HAP-1 (cell line): ENCODE data around the gene C20orf144.
"Not testable (repeated sequence)": the region's sequence is repeated elsewhere in the genome, so short reads cannot be mapped to it uniquely, and the experiment has no call there.

Source experiments
- DNase-seq, 2 experiments: peaks; one replicate each; pipeline ENCODE4 v3.0.0-alpha.2; 2016 to 2020; ENCODE audit warnings: low spot score in 2 of 2
- H3K27me3 ChIP-seq: fragments of 250-450 bp; sonication (Bioruptor Pico); 2 replicates; pipeline ENCODE4 v1.5.1; 2020; ENCODE audit warnings: low read depth, mild to moderate bottlenecking, moderate library complexity
- H3K36me3 ChIP-seq: fragments of 250-450 bp; sonication (Bioruptor Pico); replicated peaks from 2 replicates; pipeline ENCODE4 v1.5.1; 2020; ENCODE audit warnings: mild to moderate bottlenecking
- H3K4me1 ChIP-seq: fragments of 250-450 bp; sonication (Bioruptor Pico); 2 replicates; pipeline ENCODE4 v1.5.1; 2020; ENCODE audit warnings: mild to moderate bottlenecking
- H3K4me3 ChIP-seq: fragments of 250-450 bp; sonication (Bioruptor Pico); 2 replicates; pipeline ENCODE4 v1.5.1; 2020; ENCODE audit warnings: mild to moderate bottlenecking, moderate library complexity
- H3K9me3 ChIP-seq: fragments of 250-450 bp; sonication (Bioruptor Pico); 2 replicates; pipeline ENCODE4 v1.5.1; 2020; ENCODE audit warnings: mild to moderate bottlenecking, moderate library complexity
- in situ Hi-C: fragments of 300-500 bp; cut with MboI; formaldehyde crosslinking; loops from 3 replicates; pipeline ENCODE4 v1.14.3; 2020; ENCODE audit warnings: low sequenced_read_pairs, inconsistent platforms, mixed read lengths

C20orf144 gene

DNA sequence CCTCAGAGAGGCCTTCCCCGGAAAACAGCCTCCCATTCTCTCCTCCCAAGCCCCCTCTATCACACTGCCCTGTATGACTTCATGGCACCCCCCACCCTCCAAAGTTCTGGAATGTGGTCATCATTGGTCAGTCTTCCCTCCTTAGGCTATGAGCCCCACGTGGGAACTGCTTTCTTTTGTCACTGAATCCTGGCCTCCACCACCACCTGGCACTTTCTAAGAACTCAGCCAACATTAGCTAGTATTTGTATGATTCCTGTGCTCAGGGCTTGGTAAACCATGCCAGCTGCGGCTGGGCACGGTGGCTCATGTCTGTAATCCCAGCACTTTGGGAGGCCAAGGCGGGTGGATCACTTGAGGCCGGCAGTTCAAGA lies 32.5 kb downstream of the C20orf144 start:
- Histone ChIP-seq H3K27me3 (no peaks in the 10 kb centered on the region), H3K4me3 (no peak overlapping the region), H3K36me3 (no peaks in the 10 kb centered on the region), H3K9me3 (peaks cover 4% of the 10 kb centered on the region; the same call in 1 of the 2 replicates), H3K4me1 (no peaks in the 10 kb centered on the region)
- DNase-seq: no peak
- in situ Hi-C loops: no loop called here

DNA sequence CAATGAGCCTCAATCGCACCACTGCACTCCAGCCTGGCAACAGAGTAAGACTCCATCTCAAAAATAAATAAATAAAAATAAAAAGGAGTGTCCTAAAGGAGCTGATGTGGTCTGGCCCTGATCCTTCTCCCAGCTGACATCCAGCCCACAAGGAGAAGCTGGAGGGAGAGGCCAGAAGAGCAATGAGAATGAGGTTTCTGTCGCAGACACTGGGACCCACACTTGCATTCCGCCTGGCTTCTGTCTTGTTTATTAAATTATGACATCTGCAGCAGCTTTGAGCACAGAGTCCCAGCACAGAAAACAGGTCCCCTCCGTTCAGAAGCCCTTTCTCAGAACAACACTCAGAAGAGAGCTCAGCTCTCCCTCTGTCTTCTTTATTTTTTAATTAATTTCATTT lies 34.3 kb downstream of the C20orf144 start:
- Histone ChIP-seq H3K36me3 (no peaks in the 10 kb centered on the region), H3K4me3 (no peak overlapping the region), H3K27me3 (no peaks in the 10 kb centered on the region), H3K9me3 (peaks cover 4% of the 10 kb centered on the region; the same call in 1 of the 2 replicates), H3K4me1 (no peaks in the 10 kb centered on the region)
- in situ Hi-C loops: no loop called here
- no peak for DNase-seq

DNA sequence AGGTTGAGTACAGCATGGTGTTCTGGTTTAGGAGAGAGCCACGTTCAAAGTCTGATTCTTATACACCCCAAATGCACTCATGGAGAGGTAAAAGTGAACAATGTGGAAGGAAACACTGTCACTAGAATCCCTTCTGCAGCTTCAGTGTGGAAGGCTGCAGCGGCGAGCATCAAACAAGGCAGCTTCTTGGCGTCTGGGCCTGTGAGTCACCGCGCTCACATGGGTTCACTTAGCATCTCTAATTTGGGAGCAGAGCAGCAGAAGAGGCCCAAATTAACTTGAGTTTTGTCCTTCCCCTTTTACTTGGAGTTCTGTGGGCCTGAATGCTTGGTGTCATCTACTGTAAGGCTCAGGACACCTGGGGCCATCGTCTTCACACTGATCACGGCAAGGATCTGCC lies 35.0 kb downstream of the C20orf144 start:
- Histone ChIP-seq H3K4me1 (no peaks in the 10 kb centered on the region), H3K27me3 (no peaks in the 10 kb centered on the region), H3K9me3 (peaks cover 4% of the 10 kb centered on the region; the same call in 1 of the 2 replicates), H3K4me3 (no peak overlapping the region), H3K36me3 (no peaks in the 10 kb centered on the region)
- in situ Hi-C loops: no loop called here
- DNase-seq: no peak

DNA sequence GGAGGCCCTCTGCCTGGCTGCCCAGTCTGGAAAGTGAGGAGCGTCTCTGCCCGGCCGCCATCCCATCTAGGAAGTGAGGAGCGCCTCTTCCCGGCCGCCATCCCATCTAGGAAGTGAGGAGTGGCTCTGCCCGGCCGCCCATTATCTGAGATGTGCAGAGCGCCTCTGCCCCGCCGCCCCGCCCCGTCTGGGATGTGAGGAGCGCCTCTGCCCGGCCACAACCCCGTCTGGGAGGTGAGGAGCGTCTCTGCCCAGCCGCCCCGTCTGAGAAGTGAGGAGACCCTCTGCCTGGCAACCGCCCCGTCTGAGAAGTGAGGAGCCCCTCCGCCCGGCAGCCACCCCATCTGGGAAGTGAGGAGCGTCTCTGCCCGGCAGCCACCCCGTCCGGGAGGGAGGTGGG lies 36.8 kb downstream of the C20orf144 start:
- H3K4me1 ChIP-seq, in situ Hi-C loops, H3K27me3 ChIP-seq, DNase-seq, H3K9me3 ChIP-seq, H3K36me3 ChIP-seq, H3K4me3 ChIP-seq: not testable (repeated sequence)

DNA sequence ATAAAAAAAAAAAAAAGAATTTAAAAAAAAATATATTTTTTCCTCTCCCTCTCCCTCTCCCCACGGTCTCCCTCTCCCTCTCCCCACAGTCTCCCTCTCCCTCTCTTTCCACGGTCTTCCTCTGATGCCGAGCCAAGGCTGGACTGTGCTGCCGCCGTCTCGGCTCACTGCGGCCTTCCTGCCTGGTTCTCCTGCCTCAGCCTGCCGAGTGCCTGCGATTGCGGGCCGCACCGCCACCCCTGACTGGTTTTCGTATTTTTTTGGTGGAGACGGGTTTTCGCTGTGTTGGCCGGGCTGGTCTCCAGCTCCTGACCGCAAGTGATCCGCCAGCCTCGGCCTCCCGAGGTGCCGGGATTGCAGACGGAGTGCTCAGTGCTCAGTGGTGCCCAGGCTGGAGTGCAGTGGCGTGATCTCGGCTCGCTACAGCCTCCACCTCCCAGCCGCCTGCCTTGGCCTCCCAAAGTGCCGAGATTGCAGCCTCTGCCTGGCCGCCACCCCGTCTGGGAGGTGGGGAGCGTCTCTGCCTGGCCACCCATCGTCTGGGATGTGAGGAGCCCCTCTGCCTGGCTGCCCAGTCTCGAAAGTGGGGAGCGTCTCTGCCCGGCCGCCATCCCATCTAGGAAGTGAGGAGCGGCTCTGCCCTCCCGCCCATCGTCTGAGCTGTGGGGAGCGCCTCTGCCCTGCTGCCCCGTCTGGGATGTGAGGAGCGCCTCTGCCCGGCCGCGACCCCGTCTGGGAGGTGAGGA lies 38.7 kb downstream of the C20orf144 start:
- H3K36me3 ChIP-seq, H3K4me1 ChIP-seq, H3K27me3 ChIP-seq, H3K4me3 ChIP-seq, in situ Hi-C loops, DNase-seq, H3K9me3 ChIP-seq: not testable (repeated sequence)

DNA sequence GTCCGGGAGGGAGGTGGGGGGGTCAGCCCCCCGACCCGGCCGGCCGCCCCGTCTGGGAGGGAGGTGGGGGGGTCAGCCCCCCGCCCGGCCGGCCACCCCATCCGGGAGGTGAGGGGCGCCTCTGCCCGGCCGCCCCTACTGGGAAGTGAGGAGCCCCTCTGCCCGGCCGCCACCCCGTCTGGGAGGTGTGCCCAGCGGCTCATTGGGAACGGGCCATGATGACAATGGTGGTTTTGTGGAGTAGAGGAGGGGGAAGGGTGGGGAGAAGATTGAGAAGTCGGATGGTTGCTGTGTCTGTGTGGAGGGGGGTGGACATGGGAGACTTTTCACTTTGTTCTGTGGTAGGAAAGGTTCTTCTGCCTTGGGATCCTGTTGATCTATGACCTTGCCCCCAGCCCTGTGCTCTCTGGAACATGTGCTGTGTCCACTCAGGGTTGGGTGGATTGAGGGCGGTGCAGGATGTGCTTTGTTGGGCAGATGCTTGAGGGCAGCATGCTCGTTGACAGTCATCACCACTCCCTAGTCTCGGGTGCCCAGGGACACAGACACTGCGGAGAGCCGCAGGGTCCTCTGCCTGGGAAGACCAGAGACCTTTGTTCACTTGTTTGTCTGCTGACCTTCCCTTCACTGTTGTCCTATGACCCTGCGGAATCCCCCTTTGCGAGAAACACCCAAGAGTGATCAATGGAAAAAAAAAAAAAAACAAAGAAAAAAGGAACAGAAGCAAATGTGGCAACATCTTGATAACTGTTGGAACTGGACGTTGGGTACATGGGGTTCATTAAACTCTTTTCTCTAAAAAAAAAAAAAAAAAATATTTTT lies 39.7 kb downstream of the C20orf144 start:
- DNase-seq: no peak
- H3K9me3 ChIP-seq: peaks cover 2% of the 10 kb centered on the region; the same call in 1 of the 2 replicates
- no peaks in the 10 kb centered on the region for H3K36me3 ChIP-seq
- no peaks in the 10 kb centered on the region for H3K27me3 ChIP-seq
- no peak overlapping the region for H3K4me3 ChIP-seq
- H3K4me1 ChIP-seq: no peaks in the 10 kb centered on the region
- in situ Hi-C loops: no loop called here

DNA sequence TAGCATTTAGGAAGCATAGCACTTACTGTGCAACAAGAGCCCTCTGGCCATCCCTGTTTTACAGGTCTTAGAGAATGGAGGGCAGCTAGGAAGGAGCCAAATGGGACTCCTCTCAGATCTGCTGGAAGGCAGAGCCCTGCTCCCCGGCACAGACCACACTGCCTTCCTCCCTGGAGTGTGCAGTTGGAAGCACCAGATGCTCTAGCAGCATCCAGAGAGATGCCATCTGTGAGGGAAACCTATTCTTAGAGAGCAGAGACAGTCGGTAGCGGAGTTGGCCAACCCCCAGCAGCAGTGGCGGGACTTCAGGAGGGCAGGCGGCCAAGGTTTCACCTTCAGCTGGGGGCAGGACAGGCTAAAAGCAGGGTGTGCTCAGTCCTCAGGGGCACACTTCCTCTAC lies 40.7 kb downstream of the C20orf144 start:
- no peak for DNase-seq
- in situ Hi-C loops: no loop called here
- peaks cover 2% of the 10 kb centered on the region; the same call in 1 of the 2 replicates for H3K9me3 ChIP-seq
- no peak overlapping the region for H3K4me3 ChIP-seq
- no peaks in the 10 kb centered on the region for H3K4me1 ChIP-seq
- H3K36me3 ChIP-seq: no peaks in the 10 kb centered on the region
- no peaks in the 10 kb centered on the region for H3K27me3 ChIP-seq

DNA sequence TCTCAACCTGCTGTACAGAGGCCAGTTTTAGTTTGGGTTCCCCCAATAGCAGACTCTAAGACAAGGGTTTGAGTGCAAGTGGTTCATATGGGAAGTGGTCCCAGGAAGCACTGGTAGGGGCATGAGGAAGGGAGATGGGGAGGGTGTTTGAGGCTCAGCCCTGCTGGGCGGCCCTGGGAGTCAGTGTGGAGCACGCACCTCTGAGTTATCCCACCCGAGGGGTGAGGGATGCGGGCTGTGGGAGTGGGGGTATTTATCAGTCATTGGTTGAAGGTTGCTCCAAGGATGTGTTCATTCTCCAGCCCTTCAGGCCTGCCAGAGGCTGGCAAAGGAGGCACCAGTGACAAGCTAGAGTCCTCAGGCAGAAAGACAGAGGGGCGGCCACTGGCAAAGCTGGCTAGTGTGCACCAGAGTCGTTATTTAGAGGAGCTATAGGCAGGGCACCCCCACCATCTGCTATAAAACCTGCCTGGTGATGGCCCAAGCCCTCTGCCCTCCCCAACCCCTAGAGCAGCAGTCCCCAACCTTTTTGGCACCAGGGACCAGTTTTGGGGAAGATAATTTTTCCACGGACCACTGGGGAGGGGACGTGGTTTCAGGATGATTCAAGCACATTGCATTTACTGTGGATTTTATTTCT lies 41.5 kb downstream of the C20orf144 start:
- Histone ChIP-seq H3K4me3 (no peak overlapping the region), H3K36me3 (no peaks in the 10 kb centered on the region), H3K4me1 (no peaks in the 10 kb centered on the region), H3K27me3 (no peaks in the 10 kb centered on the region), H3K9me3 (no peaks in the 10 kb centered on the region)
- no peak for DNase-seq
- in situ Hi-C loops: no loop called here

DNA sequence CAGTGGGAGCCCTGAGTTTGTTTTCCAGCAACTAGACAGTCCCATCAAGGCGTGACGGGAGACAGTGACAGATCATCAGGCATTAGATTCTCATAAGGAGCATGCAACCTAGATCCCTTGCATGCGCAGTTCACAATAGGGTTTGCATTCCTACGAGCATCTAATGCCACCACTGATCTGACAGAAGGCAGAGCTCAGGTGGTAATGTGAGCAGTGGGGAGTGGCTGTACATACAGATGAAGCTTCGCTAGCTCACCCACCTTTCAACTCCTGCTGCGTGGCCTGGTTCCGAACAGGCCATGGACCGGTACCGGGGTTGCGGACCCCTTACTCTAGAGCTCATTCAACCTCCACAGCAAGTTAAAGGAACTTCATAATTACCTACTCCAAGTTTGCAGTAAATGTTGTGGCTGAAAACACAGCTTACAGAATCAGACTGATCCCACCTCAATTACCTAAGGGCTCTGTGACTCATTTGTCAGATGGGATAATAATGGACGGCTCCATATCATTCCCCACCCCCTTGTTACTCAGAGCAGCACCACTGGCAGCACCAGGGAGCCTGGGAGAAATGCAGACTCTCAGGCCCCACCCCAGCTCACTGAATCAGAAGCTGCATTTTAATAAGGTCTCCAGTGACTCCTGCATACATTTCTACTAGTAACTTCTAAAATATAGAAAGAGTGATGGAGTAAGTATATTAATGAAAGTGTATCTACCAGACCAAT lies 42.2 kb downstream of the C20orf144 start:
- no peak for DNase-seq
- Histone ChIP-seq H3K4me1 (no peaks in the 10 kb centered on the region), H3K9me3 (no peaks in the 10 kb centered on the region), H3K4me3 (no peak overlapping the region), H3K36me3 (no peaks in the 10 kb centered on the region), H3K27me3 (no peaks in the 10 kb centered on the region)
- in situ Hi-C loops: no loop called here

DNA sequence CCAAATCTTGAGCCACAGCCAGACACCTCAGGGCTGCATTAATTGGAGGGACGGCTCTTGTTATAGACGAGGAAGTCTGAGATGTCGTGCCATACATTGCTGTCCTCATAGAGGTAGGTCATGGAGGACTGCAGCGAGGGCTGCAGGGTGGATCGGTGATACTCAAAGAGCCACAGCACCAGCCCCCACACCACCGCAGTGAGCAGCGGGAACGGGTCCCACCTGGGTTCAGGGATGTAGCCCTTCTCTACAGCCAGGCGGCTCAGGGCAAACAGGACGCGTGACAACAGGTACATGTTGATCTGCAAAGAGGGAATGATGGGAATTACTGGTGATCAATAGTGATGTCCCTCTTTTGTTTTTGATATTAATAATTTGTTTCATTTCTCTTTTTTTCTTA lies 45.5 kb downstream of the C20orf144 start:
- Histone ChIP-seq H3K4me1 (no peaks in the 10 kb centered on the region), H3K36me3 (no peaks in the 10 kb centered on the region), H3K9me3 (no peaks in the 10 kb centered on the region), H3K4me3 (no peak overlapping the region), H3K27me3 (no peaks in the 10 kb centered on the region)
- in situ Hi-C loops: no loop called here
- DNase-seq: no peak

DNA sequence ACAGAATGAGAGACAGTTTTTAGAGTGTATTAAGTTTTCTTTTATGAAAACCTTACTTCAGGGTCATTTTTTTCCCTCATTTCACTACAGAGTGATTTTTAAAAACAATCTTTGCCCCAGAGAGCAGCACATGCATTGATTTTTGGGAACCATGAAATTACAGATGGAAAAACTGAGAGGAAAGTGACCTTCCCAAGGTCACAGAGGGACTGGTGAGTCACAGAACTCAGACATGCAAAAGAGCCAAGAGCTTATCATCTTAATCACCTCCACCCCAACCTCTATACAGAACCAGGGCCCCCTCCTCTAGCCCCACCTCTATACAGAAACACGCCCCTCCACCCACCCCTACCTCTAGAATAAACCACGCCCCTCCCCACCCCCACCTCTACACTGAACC lies 47.3 kb downstream of the C20orf144 start:
- peak in 1 of 2 experiments; percentile 25 for DNase-seq
- no peak overlapping the region for H3K4me3 ChIP-seq
- in situ Hi-C loops: no loop called here
- peaks cover 7% of the 10 kb centered on the region for H3K36me3 ChIP-seq
- H3K4me1 ChIP-seq: no peaks in the 10 kb centered on the region
- no peaks in the 10 kb centered on the region for H3K27me3 ChIP-seq
- no peaks in the 10 kb centered on the region for H3K9me3 ChIP-seq

DNA sequence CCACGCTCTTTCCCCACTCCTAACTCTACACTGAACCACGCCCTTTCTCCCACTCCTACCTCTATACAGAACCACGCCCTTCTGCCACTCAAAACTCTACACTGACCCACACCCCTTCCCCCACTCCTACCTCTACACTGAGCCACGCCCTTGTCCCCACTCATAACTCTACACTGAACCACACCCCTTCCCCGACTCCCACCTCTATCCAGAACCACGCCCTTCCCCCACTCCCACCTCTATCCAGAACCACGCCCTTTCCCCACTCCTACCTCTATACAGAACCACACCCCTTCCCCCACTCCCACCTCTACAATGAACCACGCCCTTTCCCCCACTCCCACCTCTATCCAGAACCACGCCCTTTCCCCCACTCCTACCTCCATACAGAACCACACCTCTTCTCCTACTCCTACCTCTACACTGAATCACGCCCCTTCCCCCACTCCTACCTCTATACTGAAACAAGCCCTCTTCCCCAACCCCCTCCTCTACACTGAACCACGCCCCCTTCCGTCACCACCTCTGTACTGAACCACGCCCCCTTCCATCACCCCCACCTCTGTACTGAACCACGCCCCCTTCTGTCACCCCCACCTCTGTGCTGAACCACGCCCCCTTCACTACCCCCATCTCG lies 47.9 kb downstream of the C20orf144 start:
- Histone ChIP-seq H3K4me1 (no peaks in the 10 kb centered on the region), H3K27me3 (no peaks in the 10 kb centered on the region), H3K36me3 (peaks cover 7% of the 10 kb centered on the region), H3K4me3 (no peak overlapping the region), H3K9me3 (no peaks in the 10 kb centered on the region)
- in situ Hi-C loops: no loop called here
- peak in 1 of 2 experiments; percentile 22 for DNase-seq
